GM21723 (cell line): ENCODE measurements around the gene PIGL.
"Not testable (repeated sequence)": the region's sequence is repeated elsewhere in the genome, so short reads cannot be mapped to it uniquely, and the experiment has no call there.

Experiments used
- ATAC-seq: cut with Tn5 transposase; IDR thresholded peaks from one replicate; pipeline ENCODE4 v1.9.1; 2021; ENCODE audit warnings: mild to moderate bottlenecking, moderate library complexity; ENCODE audit not compliant: unreplicated experiment

PIGL gene

GRCh38 chr17:16217002-16217635 is at the start of gene PIGL:
Gene PIGL, plus strand, starts transcription at chr17:16217210. Its CDS starts 17 bp downstream, at chr17:16217227.
- ATAC-seq, result peak; percentile 44

- no peak for ATAC-seq
Observed at GRCh38 chr17:16171613-16172012, 45.4 kb upstream of the PIGL start.

GRCh38 chr17:16178836-16179235 is 38.2 kb upstream of the PIGL start:
- no peak for ATAC-seq

GRCh38 chr17:16181581-16181980 is 35.4 kb upstream of the PIGL start:
- ATAC-seq, result no peak

- ATAC-seq, result no peak
Observed at GRCh38 chr17:16187642-16188041, 29.4 kb upstream of the PIGL start.

- ATAC-seq, result no peak
Observed at GRCh38 chr17:16189791-16190348, 27.1 kb upstream of the PIGL start.

- no peak for ATAC-seq
Observed at GRCh38 chr17:16190703-16191360, 26.2 kb upstream of the PIGL start.

- ATAC-seq, result no peak
Observed at GRCh38 chr17:16191604-16192003, 25.4 kb upstream of the PIGL start.

GRCh38 chr17:16194307-16194835 is 22.6 kb upstream of the PIGL start:
- not testable (repeated sequence) for ATAC-seq

- no peak for ATAC-seq
Observed at GRCh38 chr17:16197276-16197675, 19.7 kb upstream of the PIGL start.

GRCh38 chr17:16199093-16199492 is 17.9 kb upstream of the PIGL start:
- ATAC-seq, result no peak

- ATAC-seq, result not testable (repeated sequence)
Observed at GRCh38 chr17:16201693-16202131, 15.3 kb upstream of the PIGL start.

- not testable (repeated sequence) for ATAC-seq
Observed at GRCh38 chr17:16202554-16203500, 14.2 kb upstream of the PIGL start.

GRCh38 chr17:16204763-16205162 is 12.2 kb upstream of the PIGL start:
- not testable (repeated sequence) for ATAC-seq

GRCh38 chr17:16211590-16211989 is 5.4 kb upstream of the PIGL start:
- ATAC-seq, result no peak

- no peak for ATAC-seq
Observed at GRCh38 chr17:16212793-16213192, 4.2 kb upstream of the PIGL start.

- ATAC-seq, result no peak
Observed at GRCh38 chr17:16214190-16215001, 2.6 kb upstream of the PIGL start.

GRCh38 chr17:16215002-16215272 is 2.1 kb upstream of the PIGL start:
- ATAC-seq, result peak; percentile 40

- peak; percentile 75 for ATAC-seq
Observed at GRCh38 chr17:16215273-16215964, 1.6 kb upstream of the PIGL start, which contains the start of gene NCOR1. Gene NCOR1, minus strand, starts transcription at chr17:16215534. Its CDS starts 20,965 bp downstream, at chr17:16194569.

GRCh38 chr17:16215965-16216316 is 1.1 kb upstream of the PIGL start:
- ATAC-seq, result no peak
